ENCODE data around the gene FRMD4B.

GRCh38 chr3:69174871-69175737, 210.8 kb downstream of the FRMD4B start:
- TF ChIP-seq CTCF (conservative IDR thresholded peaks at IDR 0.05; ENCODE audit: low read depth in 2 of 2) (no peak), POLR2AphosphoS5 (IDR thresholded peaks at IDR 0.05; ENCODE audit: low read depth) (no peak), EZH2phosphoT487 (IDR thresholded peaks at IDR 0.05; ENCODE audit: unreplicated experiment) (no peak), CREB1 (CRISPR knock-in tag; IDR thresholded peaks at IDR 0.05; ENCODE audit: low read depth) (no peak), EZH2 (IDR thresholded peaks at IDR 0.05; ENCODE audit: low read depth, unreplicated experiment) (no peak), NANOG (IDR thresholded peaks at IDR 0.05; ENCODE audit: borderline replicate concordance) (no peak), ZNF462 (CRISPR knock-in tag; IDR thresholded peaks at IDR 0.05) (no peak), REST (IDR thresholded peaks at IDR 0.05; ENCODE audit: unreplicated experiment) (no peak), ZNF114 (CRISPR knock-in tag; IDR thresholded peaks at IDR 0.05) (no peak)
